Naive B cell (primary cell): ENCODE results near the gene NAP1L4. TPM values are rescaled to one million over a fixed set of nuclear protein-coding genes. Genes with fewer than 3 reads are reported as not detected.
A peak's percentile ranks its signal among the peaks of the same experiment; 100 is the strongest.

Source experiments
- ATAC-seq, 2 donors: fragments of 150-1000 bp; cut with Tn5 transposase; 2 replicates each; pipeline ENCODE4 v1.10.0; 2021; ENCODE audit warnings: low read depth in 2 of 2, mild to moderate bottlenecking in 2 of 2, moderate library complexity in 2 of 2
- DNase-seq: peaks from one replicate; pipeline ENCODE4 v3.0.0; 2022
- H3K27ac Mint-ChIP-seq, 6 donors: one replicate each; pipeline ENCODE4 v1.8.0; 2020 to 2022; ENCODE audit warnings: mild to moderate bottlenecking in 6 of 6, mixed read lengths in 6 of 6, moderate library complexity in 5 of 6, inconsistent platforms in 2 of 6
- H3K27me3 Mint-ChIP-seq, 3 donors: one replicate each; pipeline ENCODE4 v1.8.0; 2021 to 2022; ENCODE audit warnings: mixed read lengths in 3 of 3, mild to moderate bottlenecking in 1 of 3
- H3K36me3 Mint-ChIP-seq, 2 donors: one replicate each; pipeline ENCODE4 v1.8.0; 2020 to 2022; ENCODE audit warnings: mixed read lengths in 2 of 2, inconsistent platforms in 1 of 2, mild to moderate bottlenecking in 1 of 2
- H3K4me1 Mint-ChIP-seq, 3 donors: one replicate each; pipeline ENCODE4 v1.8.0; 2020 to 2022; ENCODE audit warnings: mixed read lengths in 3 of 3, inconsistent platforms in 1 of 3, mild to moderate bottlenecking in 1 of 3, moderate library complexity in 1 of 3
- H3K4me3 Mint-ChIP-seq, 8 donors: one replicate each; pipeline ENCODE4 v1.8.0; 2020 to 2022; ENCODE audit warnings: mild to moderate bottlenecking in 8 of 8, mixed read lengths in 8 of 8, moderate library complexity in 8 of 8, inconsistent platforms in 2 of 8
- H3K9me3 Mint-ChIP-seq, 7 donors: one replicate each; pipeline ENCODE4 v1.8.0; 2020 to 2022; ENCODE audit warnings: mixed read lengths in 7 of 7, mild to moderate bottlenecking in 5 of 7, inconsistent platforms in 2 of 7, moderate library complexity in 1 of 7
- polyA plus RNA-seq, 6 donors: library from polyadenylated mRNA; unstranded; fragments of 300-500 nt; fragmentation: Illumina TruSeq; gene quantifications; one replicate each; pipeline ENCODE4 v1.2.3, GENCODE V29; 2021; ENCODE audit warnings: low read depth in 6 of 6

NAP1L4 gene
- polyA plus RNA-seq, 6 donors from 2014 or later, result 57.8 to 78.2 (median 65.1) TPM

- no peak overlapping the region for H3K4me3 Mint-ChIP-seq
- peaks cover 0 to 10% (median 4%) of the 10 kb centered on the region in 3 donors for H3K4me1 Mint-ChIP-seq
- DNase-seq (no peak), ATAC-seq (no peak)
- H3K9me3 Mint-ChIP-seq, result no peaks in the 10 kb centered on the region
- no peak overlapping the region for H3K27ac Mint-ChIP-seq
- no peaks in the 10 kb centered on the region for H3K27me3 Mint-ChIP-seq
- H3K36me3 Mint-ChIP-seq, result peaks cover 4 to 23% of the 10 kb centered on the region in 2 donors
These were observed 14.6 kb upstream of the NAP1L4 start for GRCh38 chr11:3006505-3007260.

GRCh38 chr11:3004481-3004880 lies 12.4 kb upstream of the NAP1L4 start:
- Mint-ChIP-seq H3K27me3 (no peaks in the 10 kb centered on the region), H3K4me3 (no peak overlapping the region), H3K9me3 (no peaks in the 10 kb centered on the region), H3K4me1 (peaks cover 0 to 14% (median 4%) of the 10 kb centered on the region in 3 donors), H3K27ac (peak overlapping the region in 2 of 6 donors; percentile 39 to 60), H3K36me3 (peaks cover 9 to 29% of the 10 kb centered on the region in 2 donors)
- ATAC-seq, result no peak
- no peak for DNase-seq

GRCh38 chr11:3003396-3004231 lies 11.5 kb upstream of the NAP1L4 start:
- H3K9me3 Mint-ChIP-seq, result no peaks in the 10 kb centered on the region
- ATAC-seq (no peak), DNase-seq (no peak)
- peak overlapping the region in 1 of 6 donors; percentile 48 for H3K27ac Mint-ChIP-seq
- H3K36me3 Mint-ChIP-seq, result peaks cover 9 to 22% of the 10 kb centered on the region in 2 donors
- no peaks in the 10 kb centered on the region for H3K27me3 Mint-ChIP-seq
- H3K4me3 Mint-ChIP-seq, result no peak overlapping the region
- H3K4me1 Mint-ChIP-seq, result peaks cover 0 to 14% (median 0%) of the 10 kb centered on the region in 3 donors

DNA sequence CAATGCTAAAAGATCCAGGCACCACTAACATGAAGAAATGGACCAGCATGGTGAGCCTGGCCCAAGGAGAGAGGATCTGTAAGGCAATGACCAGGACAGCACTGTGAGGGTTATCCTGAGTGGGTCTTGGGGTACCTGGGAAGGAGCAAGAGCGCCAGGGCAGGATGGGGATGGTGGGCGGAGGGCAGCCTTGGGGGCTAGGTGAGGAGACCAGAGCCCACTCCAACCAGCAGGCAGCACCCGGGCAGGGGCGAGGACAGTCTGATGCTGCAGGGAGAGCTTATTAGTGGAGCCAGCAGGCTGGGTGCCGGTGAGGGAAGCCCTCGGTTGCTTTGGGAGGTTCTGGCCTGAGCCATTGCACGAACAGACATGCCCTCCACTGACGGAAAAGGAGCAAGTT lies 10.7 kb upstream of the NAP1L4 start:
- Mint-ChIP-seq H3K9me3 (no peaks in the 10 kb centered on the region), H3K4me3 (peak overlapping the region in 1 of 8 donors; percentile 47), H3K4me1 (peaks cover 0 to 14% (median 0%) of the 10 kb centered on the region in 3 donors), H3K27me3 (no peaks in the 10 kb centered on the region), H3K36me3 (peaks cover 9 to 22% of the 10 kb centered on the region in 2 donors), H3K27ac (peak overlapping the region in 1 of 6 donors; percentile 47)
- ATAC-seq, result no peak
- DNase-seq, result no peak

DNA sequence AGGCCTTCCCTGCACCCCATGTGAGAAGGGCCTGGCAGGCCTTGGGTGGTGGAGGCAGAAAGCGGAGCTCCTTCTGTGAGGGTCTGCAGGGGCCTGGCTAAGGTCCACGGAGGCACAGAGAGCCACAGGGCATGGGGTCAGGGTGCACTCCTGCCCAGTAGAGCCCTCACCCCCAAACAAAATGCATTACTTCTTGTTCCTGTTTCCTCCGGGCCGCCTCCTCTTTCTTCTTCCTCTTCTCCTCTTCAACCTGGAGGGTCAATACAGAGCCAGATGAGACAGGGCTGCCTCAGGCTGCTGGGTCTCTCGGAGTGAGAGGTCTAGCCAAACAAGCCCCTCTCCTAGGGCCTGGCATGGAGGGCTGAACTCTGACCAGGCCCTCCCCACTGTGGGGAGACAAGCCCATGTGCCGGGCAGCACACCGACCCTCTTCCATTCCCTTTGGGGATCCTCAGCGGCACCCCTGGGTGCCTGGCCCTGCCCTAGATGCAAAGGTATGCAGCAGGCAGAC lies 10.3 kb upstream of the NAP1L4 start:
- H3K4me1 Mint-ChIP-seq, result peaks cover 0 to 14% (median 0%) of the 10 kb centered on the region in 3 donors
- no peaks in the 10 kb centered on the region for H3K9me3 Mint-ChIP-seq
- H3K27ac Mint-ChIP-seq, result peak overlapping the region in 1 of 6 donors; percentile 20
- H3K36me3 Mint-ChIP-seq, result peaks cover 9 to 22% of the 10 kb centered on the region in 2 donors
- H3K4me3 Mint-ChIP-seq, result peak overlapping the region in 1 of 8 donors; percentile 47
- no peak for ATAC-seq
- no peak for DNase-seq
- no peaks in the 10 kb centered on the region for H3K27me3 Mint-ChIP-seq

DNA sequence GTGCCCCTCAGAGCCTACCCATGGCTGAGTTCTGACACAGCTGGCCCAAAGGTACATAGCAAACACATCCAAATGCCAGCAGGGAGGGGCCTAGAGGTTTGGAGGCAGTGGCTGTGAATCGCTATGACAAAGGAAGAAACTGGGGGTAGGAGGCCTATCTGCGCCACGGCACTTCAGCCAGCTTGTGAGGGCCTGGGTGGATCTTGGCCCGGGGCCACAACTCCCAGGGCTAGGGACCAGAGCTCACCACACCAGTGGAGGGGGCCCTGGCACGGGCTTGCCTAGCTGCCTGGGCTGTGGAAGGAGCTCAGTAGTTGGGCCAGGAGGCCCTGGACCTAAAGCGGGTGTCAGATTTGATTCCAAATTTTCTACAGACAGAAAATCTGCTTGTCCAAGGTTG lies 9.4 kb upstream of the NAP1L4 start:
- ATAC-seq (no peak), DNase-seq (no peak)
- H3K4me3 Mint-ChIP-seq, result no peak overlapping the region
- no peaks in the 10 kb centered on the region for H3K9me3 Mint-ChIP-seq
- peaks cover 9 to 22% of the 10 kb centered on the region in 2 donors for H3K36me3 Mint-ChIP-seq
- peak overlapping the region in 2 of 6 donors; percentile 38 to 54 for H3K27ac Mint-ChIP-seq
- peaks cover 0 to 14% (median 0%) of the 10 kb centered on the region in 3 donors for H3K4me1 Mint-ChIP-seq
- no peaks in the 10 kb centered on the region for H3K27me3 Mint-ChIP-seq

DNA sequence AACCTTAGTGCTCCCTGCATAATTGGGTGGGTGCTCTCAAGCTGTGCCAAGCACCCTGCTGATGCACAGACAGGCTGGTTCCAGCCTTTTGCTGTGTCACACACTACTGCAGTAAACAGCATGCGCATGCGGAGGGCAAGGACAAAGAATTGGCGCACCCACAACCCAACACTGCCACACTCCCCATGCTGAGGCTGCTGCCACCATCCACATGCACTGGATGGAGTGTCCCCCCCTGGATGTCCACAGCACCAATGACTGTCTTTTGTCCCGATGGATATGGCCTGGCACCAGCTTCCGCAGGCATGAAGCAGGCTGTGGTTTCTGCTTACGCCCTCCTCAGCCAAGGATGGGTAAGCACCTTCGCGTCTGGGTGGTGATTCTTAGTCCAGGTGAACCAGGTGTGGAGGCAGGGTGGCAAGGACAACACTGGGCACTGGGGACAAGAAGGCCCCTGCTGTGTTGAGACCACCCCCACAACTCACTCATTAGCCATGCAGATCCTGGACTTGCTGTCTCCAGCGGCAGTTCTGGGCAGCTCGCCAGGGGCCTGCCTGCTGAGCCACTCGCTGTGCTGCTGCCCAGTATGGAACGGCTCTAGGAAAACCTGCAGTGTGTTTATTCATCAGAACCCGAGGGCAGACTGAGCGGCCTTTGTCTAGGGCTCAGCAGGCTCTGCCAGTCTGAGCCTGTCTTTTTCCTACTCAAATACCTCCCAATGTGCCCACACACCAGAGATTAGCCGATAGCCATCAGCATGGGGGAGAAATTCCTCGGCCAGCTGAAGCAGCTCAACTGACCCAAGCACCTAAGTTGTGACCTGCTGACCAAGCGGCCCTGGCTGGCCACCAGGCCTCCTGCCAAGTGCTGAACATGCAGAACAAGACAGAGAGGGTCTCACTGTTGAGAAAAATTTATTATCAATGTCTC lies 8.2 kb upstream of the NAP1L4 start:
- H3K27me3 Mint-ChIP-seq, result no peaks in the 10 kb centered on the region
- no peaks in the 10 kb centered on the region for H3K9me3 Mint-ChIP-seq
- peaks cover 9 to 22% of the 10 kb centered on the region in 2 donors for H3K36me3 Mint-ChIP-seq
- H3K4me3 Mint-ChIP-seq, result no peak overlapping the region
- H3K4me1 Mint-ChIP-seq, result peaks cover 0 to 14% (median 0%) of the 10 kb centered on the region in 3 donors
- DNase-seq (no peak), ATAC-seq (no peak)
- no peak overlapping the region for H3K27ac Mint-ChIP-seq

DNA sequence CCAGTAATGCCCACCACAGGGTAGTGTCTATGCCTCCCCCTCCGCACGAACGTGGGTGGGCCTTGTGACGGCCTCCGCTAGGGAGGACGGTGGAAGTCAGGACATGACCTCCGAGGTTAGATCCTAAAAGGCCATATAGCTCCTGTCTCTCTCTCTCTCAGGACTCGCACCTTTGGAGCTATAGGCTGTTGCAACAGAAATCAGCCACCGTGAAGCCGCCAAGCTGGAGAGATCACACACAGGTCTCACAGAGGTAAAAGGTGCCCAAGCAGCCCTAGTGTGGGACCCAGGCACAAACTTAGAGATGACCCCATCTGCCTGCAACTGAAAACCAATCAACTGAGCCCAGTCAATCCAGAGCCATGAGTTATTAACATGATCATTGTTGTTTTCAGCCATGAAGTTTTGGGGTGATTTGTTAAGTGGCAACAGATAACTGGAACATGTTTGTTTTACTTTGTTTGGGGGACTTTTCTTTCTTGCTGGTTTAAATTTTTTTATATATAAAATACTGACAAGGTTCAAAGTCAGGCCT lies 7.4 kb upstream of the NAP1L4 start:
- Mint-ChIP-seq H3K36me3 (peaks cover 9 to 22% of the 10 kb centered on the region in 2 donors), H3K27ac (peak overlapping the region in 2 of 6 donors; percentile 12 to 81), H3K27me3 (no peaks in the 10 kb centered on the region), H3K4me3 (peak overlapping the region in 1 of 8 donors; percentile 38), H3K4me1 (peaks cover 0 to 14% (median 0%) of the 10 kb centered on the region in 3 donors), H3K9me3 (no peaks in the 10 kb centered on the region)
- no peak for DNase-seq
- ATAC-seq, result no peak

- Mint-ChIP-seq H3K4me1 (peaks cover 0 to 9% (median 1%) of the 10 kb centered on the region in 3 donors), H3K36me3 (peaks cover 9 to 17% of the 10 kb centered on the region in 2 donors), H3K4me3 (peak overlapping the region in 1 of 8 donors; percentile 7), H3K27ac (no peak overlapping the region), H3K9me3 (no peaks in the 10 kb centered on the region), H3K27me3 (no peaks in the 10 kb centered on the region)
- ATAC-seq (no peak), DNase-seq (no peak)
These were observed 6.1 kb upstream of the NAP1L4 start for GRCh38 chr11:2998073-2998850.

- Mint-ChIP-seq H3K27ac (peak overlapping the region in 1 of 6 donors; percentile 60), H3K9me3 (no peaks in the 10 kb centered on the region), H3K4me1 (peaks cover 0 to 11% (median 9%) of the 10 kb centered on the region in 3 donors), H3K27me3 (no peaks in the 10 kb centered on the region), H3K4me3 (no peak overlapping the region), H3K36me3 (peaks cover 5 to 9% of the 10 kb centered on the region in 2 donors)
- ATAC-seq (no peak), DNase-seq (no peak)
These were observed 5.3 kb upstream of the NAP1L4 start for GRCh38 chr11:2997406-2997805.

- Mint-ChIP-seq H3K36me3 (peaks cover 5 to 6% of the 10 kb centered on the region in 2 donors), H3K4me1 (peaks cover 0 to 15% (median 12%) of the 10 kb centered on the region in 3 donors), H3K9me3 (no peaks in the 10 kb centered on the region), H3K27ac (no peak overlapping the region), H3K4me3 (peak overlapping the region in 1 of 8 donors; percentile 54), H3K27me3 (no peaks in the 10 kb centered on the region)
- ATAC-seq, result no peak
- DNase-seq, result no peak
These were observed 4.8 kb upstream of the NAP1L4 start for GRCh38 chr11:2996976-2997375.
